GM10266 (cell line): ENCODE results near the gene MCM3AP.
"Not testable (repeated sequence)": the region's sequence is repeated elsewhere in the genome, so short reads cannot be mapped to it uniquely, and the experiment has no call there.

Experiments
- DNase-seq: peaks from one replicate; pipeline ENCODE4 v3.0.0; 2012; ENCODE audit errors: extremely low spot score
- CTCF ChIP-seq: IDR thresholded peaks from 2 replicates; pipeline ENCODE4 v1.5.1; 2012; ENCODE audit warnings: mild to moderate bottlenecking, low read depth; ENCODE audit not compliant: control insufficient read depth, insufficient read depth; ENCODE audit errors: missing control alignments

MCM3AP gene

GRCh38 chr21:46227811-46228344 lies 57.5 kb downstream of the MCM3AP start:
- TF ChIP-seq CTCF, result no peak
- no peak for DNase-seq

GRCh38 chr21:46226920-46227599 lies 58.4 kb downstream of the MCM3AP start:
- peak; percentile 52 for DNase-seq
- no peak for TF ChIP-seq CTCF

GRCh38 chr21:46226146-46226545 lies 59.3 kb downstream of the MCM3AP start:
- TF ChIP-seq CTCF, result no peak
- no peak for DNase-seq

GRCh38 chr21:46223661-46224060 lies 61.8 kb downstream of the MCM3AP start:
- DNase-seq, result not testable (repeated sequence)

GRCh38 chr21:46223217-46223616 lies 62.2 kb downstream of the MCM3AP start:
- no peak for TF ChIP-seq CTCF

GRCh38 chr21:46222436-46223116 lies 62.8 kb downstream of the MCM3AP start:
- no peak for DNase-seq
- TF ChIP-seq CTCF, result no peak

More at GRCh38 chr21:46223217-46223616, 62.2 kb downstream of the MCM3AP start:
- DNase-seq, result no peak

- no peak for TF ChIP-seq CTCF
- no peak for DNase-seq
Observed at GRCh38 chr21:46221664-46222435, 63.6 kb downstream of the MCM3AP start.
